Measurements from ENCODE around the gene C16orf54.
A peak's percentile ranks its signal among the peaks of the same experiment; 100 is the strongest.
"Not testable (repeated sequence)": the region's sequence is repeated elsewhere in the genome, so short reads cannot be mapped to it uniquely, and the experiment has no call there.

The C16orf54 gene

GRCh38 chr16:29745853-29746345 is at the start of gene C16orf54:
Gene C16orf54, minus strand, starts transcription at chr16:29745990. Its CDS starts 1,039 bp downstream, at chr16:29744951.
- DNase-seq (ENCODE audit: low spot score): peak; percentile 97

- no peak for DNase-seq (ENCODE audit: low spot score)
Measured at GRCh38 chr16:29794231-29794710, 48.5 kb upstream of the C16orf54 start.

- not testable (repeated sequence) for DNase-seq (ENCODE audit: low spot score)
Measured at GRCh38 chr16:29793153-29793552, 47.4 kb upstream of the C16orf54 start.

GRCh38 chr16:29791845-29792807 is 46.3 kb upstream of the C16orf54 start:
- peak; percentile 38 for DNase-seq (ENCODE audit: low spot score)

GRCh38 chr16:29790949-29791844 is 45.4 kb upstream of the C16orf54 start:
- peak; percentile 19 for DNase-seq (ENCODE audit: low spot score)

GRCh38 chr16:29790183-29790948 is 44.6 kb upstream of the C16orf54 start, which contains the start of gene KIF22:
Gene KIF22, plus strand, starts transcription at chr16:29790751. Its CDS starts 9 bp downstream, at chr16:29790760.
- DNase-seq (ENCODE audit: low spot score): peak; percentile 100

GRCh38 chr16:29789775-29790182 is 44.0 kb upstream of the C16orf54 start:
- no peak for DNase-seq (ENCODE audit: low spot score)

- DNase-seq (ENCODE audit: low spot score): not testable (repeated sequence)
Measured at GRCh38 chr16:29787155-29787554, 41.4 kb upstream of the C16orf54 start.

GRCh38 chr16:29784901-29785500 is 39.2 kb upstream of the C16orf54 start:
- DNase-seq (ENCODE audit: low spot score): peak; percentile 81

- peak; percentile 38 for DNase-seq (ENCODE audit: low spot score)
Measured at GRCh38 chr16:29784157-29784556, 38.4 kb upstream of the C16orf54 start.

GRCh38 chr16:29783094-29783953 is 37.5 kb upstream of the C16orf54 start:
- not testable (repeated sequence) for DNase-seq (ENCODE audit: low spot score)

- no peak for DNase-seq (ENCODE audit: low spot score)
Measured at GRCh38 chr16:29779474-29779873, 33.7 kb upstream of the C16orf54 start.

GRCh38 chr16:29777576-29778350 is 32.0 kb upstream of the C16orf54 start, which contains the start of gene ZG16:
Gene ZG16, plus strand, starts transcription at chr16:29778256. Its CDS starts 1,011 bp downstream, at chr16:29779267.
- no peak for DNase-seq (ENCODE audit: low spot score)

- DNase-seq (ENCODE audit: low spot score): no peak
Measured at GRCh38 chr16:29775742-29776408, 30.1 kb upstream of the C16orf54 start.

- no peak for DNase-seq (ENCODE audit: low spot score)
Measured at GRCh38 chr16:29774730-29775129, 28.9 kb upstream of the C16orf54 start.

- not testable (repeated sequence) for DNase-seq (ENCODE audit: low spot score)
Measured at GRCh38 chr16:29772330-29772729, 26.5 kb upstream of the C16orf54 start.

- DNase-seq (ENCODE audit: low spot score): no peak
Measured at GRCh38 chr16:29770250-29770929, 24.6 kb upstream of the C16orf54 start.

- DNase-seq (ENCODE audit: low spot score): no peak
Measured at GRCh38 chr16:29769507-29769906, 23.7 kb upstream of the C16orf54 start.

Measured in CD4-positive, alpha-beta T cell treated with Interleukin-2 at 100 ng/mL for 4 hours (primary cell).